CMK (cell line): ENCODE results near the gene POLR2C.
A peak's percentile ranks its signal among the peaks of the same experiment; 100 is the strongest.

ENCODE experiments used
- DNase-seq: peaks from one replicate; pipeline ENCODE4 v3.0.0-alpha.2; 2010; ENCODE audit warnings: low read depth

The POLR2C gene

DNA sequence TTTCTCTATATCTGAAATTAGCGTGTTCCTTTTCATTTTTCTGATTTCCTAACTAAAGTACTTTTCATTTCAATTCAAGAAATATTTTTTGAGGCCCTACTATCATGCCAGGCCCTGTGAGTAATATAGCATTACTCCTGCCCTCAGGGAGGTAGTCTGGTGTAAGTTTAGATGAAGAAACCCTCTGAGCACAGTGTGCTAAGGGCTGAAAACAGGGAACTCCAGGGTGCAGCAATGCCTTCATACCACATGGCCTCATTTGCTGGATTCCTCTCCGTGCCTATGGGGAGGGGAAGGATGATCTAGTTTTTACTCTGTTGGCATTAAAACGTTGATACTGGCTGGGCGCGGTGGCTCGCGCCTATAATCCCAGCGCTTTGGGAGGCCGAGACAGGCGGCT lies 10.5 kb upstream of the POLR2C start:
- DNase-seq: no peak

DNA sequence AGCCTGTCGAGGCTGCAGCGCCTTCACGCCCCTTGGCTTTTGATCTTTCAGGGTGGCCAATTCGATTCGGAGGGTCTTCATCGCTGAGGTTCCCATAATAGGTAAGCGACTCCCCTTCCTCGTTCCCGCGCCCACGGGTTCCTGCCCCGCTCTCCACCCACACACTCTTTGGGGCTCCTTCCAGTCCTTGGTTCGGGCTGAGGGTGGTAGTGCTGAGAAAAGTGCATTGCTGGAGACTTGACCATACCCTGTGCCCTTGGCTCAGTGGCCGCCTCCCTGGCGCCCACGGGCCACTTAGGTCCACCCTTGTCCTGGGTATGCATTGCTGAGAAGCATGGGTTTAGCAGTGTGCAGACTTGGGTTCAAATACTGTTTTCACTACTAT lies 491 bp downstream of the POLR2C start:
- no peak for DNase-seq

DNA sequence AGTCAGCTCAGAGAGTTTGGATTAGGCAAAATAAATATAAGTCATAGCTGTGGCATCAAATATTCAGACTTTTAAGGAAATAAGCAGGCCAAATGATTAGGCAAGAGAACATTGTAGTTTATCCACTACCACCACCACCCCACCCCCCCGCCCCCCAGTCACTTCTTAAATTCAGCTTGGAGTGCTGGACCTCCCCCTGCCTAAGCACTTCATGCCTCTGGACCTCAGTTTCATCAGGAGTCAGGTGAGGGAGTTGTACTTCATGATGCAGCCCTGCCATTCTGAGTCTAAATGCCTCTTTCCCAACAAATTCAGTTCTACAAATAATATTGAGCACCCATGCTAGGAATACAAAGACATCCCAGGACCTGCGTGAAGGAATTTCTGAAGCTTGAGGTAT lies 2.0 kb downstream of the POLR2C start:
- DNase-seq: no peak

GRCh38 chr16:57468346-57468745 lies 5.9 kb downstream of the POLR2C start:
- DNase-seq: no peak

DNA sequence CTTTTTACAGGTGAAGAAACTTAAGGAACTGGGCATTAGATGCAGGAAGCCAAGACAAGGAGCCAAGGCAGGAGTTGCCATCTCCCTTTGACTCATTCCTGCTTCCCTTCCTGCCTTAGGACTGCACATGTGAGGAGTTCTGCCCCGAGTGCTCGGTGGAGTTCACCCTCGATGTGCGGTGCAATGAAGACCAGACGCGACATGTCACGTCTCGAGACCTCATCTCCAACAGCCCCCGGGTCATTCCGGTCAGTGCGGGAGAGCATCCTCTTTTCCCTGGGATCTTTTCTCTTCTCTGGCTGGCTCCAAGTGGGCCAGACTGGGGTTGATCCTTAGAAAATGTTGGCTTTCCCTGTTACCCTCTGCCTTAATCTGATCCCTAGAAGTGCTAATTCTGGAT lies 6.6 kb downstream of the POLR2C start:
- DNase-seq: no peak

GRCh38 chr16:57469917-57470470 lies 7.5 kb downstream of the POLR2C start:
- DNase-seq: no peak

DNA sequence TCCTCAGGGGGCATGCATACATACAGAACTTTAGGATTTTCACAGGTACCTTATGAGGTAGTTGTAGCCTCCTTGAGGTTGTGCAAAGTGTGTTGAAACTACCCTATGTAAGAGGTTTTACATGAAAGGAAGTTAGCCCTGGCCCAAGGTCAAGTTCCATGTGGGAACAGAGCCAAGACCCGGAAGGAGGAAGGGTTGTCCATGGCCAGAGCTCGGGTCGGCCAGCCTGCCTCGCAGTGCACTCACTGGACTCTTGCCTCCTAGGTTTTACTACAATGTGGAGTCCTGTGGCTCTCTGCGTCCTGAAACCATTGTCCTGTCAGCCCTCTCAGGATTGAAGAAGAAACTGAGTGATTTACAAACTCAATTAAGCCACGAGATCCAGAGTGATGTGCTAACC lies 8.2 kb downstream of the POLR2C start:
- DNase-seq: no peak

DNA sequence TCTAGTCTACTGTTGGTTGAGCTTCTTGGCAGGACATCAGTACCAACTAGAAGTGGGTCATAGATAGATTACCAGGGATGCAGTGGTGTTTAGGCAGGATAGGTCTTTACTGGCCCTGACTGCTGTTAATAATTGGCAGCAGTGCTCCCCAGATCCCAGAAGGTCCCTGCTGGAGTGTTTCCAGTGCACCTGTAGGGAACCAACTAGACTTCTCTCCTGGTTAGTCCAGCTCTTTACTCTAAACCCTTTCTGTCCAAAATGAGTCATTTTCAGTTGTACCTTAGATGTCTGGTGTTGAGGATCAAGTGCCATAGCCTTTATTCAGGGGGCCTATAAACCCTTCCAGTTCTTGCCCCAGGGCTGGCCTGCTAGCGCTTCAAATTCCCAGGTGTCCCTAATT lies 8.7 kb downstream of the POLR2C start:
- no peak for DNase-seq

DNA sequence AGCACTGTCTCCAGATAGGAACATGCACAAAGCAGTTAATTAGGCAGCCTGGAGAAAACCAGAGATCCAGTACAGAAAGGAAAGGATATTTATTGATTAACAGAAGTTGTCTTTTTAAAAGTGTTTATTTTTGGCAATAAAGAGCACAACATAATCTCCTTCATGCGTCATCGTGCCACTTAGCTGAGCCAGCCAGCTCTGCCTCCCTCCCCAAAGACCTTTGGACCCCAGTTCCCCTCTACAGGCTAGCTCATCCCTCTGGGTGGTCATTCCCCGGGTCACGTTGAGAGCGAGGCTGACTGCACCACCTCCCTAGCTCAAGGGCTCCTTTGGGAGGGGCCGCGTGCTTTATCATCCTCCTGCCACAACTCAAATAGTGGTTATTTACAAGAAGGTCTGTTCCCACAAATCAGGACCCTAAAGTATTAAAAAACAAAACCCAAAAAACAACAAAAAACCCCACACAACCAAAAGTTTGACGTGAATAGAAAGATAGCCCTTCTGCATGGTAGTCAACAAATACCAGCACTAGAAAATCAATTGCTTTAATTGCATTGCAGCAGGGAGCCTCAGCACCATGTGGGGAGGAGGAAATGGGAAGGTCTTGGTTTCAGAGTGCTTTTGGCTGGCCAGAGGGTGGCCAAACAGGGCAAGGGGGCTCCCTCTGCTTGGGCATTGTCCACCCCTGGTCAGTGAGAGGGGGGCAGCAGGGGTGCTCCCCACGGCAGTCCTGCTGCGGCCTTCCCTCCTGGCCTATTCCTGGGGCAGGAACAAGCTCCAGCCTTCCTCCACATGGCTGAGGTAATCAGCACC lies 9.6 kb downstream of the POLR2C start:
- DNase-seq: no peak

DNA sequence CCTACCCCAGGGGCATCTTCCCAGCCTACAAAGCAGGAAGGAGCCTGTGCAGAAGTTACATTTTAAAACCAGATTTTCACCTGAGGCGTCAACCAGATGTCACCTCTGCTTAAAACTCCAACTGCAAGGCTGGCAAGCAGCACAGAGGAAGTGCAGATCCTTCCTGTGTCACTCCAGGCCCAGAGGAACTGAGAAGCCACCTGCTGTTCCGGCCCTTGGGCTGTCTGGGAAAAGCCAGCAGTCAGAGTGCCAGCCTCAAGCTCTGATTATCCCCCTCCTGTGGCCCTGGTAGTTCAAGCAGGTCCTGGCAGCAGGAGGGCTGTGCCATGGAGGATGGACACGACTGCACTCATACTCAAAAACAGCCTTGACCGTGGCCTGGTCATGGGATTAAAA lies 10.2 kb downstream of the POLR2C start:
- no peak for DNase-seq

GRCh38 chr16:57473176-57473840 lies 10.8 kb downstream of the POLR2C start:
- DNase-seq: no peak

DNA sequence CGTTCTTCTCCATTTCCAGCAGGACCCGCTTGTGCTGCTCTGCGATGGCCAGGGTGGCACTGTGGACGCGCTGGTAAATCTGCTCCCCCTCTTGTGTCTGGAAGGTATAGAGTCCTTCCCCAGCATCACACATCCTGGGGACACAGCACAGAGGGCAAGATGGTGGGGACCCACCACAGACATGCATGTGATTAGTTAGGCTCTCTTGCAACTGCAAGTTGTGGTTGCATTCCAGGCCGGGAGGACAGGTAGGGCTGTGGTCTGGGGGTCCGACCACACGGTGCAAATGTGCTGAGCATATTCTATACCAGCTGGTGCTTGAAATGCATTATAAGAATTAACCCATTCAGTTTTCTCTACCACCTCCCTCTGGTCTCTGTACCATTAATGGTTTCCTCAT lies 11.4 kb downstream of the POLR2C start:
- DNase-seq: no peak

- DNase-seq: no peak
These were observed 12.5 kb downstream of the POLR2C start for GRCh38 chr16:57474671-57475661.

GRCh38 chr16:57475711-57476339 lies 13.3 kb downstream of the POLR2C start:
- peak; percentile 94 for DNase-seq

GRCh38 chr16:57476546-57477410 lies 14.3 kb downstream of the POLR2C start:
- no peak for DNase-seq

DNA sequence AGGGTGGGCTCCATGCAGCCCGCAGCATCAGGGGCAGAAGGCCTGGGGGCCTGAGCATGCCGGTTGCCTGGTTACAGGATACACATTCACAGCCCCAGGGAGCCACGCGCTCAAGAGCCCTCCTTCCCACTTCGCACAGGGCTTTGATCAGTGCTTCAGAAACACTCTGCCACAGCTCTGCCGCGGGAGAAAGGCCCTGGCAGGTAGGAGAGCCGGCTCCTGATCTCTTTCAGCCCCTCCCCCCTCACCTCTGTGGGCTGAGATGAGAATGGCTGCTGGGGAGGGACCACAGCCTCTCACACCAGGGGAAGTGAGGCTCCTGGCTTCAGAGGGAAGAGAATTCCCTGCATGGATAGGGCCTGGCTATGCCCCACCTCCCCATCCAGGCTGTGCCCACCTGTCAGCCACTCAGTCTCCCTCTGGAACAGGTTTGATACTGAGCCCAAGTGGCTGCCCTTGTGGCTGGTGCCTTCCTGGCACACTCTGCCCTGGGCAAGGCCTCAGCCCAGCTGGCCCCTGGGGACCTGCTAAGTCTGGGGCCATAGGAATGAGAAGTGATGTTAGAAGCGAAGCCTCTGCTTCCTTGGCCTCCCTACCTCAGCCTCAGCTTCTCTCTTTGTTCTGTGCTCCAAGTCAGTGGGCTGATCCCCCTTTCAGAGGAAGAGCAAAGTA lies 15.2 kb downstream of the POLR2C start:
- no peak for DNase-seq

GRCh38 chr16:57478396-57479204 lies 16.1 kb downstream of the POLR2C start:
- DNase-seq: no peak

DNA sequence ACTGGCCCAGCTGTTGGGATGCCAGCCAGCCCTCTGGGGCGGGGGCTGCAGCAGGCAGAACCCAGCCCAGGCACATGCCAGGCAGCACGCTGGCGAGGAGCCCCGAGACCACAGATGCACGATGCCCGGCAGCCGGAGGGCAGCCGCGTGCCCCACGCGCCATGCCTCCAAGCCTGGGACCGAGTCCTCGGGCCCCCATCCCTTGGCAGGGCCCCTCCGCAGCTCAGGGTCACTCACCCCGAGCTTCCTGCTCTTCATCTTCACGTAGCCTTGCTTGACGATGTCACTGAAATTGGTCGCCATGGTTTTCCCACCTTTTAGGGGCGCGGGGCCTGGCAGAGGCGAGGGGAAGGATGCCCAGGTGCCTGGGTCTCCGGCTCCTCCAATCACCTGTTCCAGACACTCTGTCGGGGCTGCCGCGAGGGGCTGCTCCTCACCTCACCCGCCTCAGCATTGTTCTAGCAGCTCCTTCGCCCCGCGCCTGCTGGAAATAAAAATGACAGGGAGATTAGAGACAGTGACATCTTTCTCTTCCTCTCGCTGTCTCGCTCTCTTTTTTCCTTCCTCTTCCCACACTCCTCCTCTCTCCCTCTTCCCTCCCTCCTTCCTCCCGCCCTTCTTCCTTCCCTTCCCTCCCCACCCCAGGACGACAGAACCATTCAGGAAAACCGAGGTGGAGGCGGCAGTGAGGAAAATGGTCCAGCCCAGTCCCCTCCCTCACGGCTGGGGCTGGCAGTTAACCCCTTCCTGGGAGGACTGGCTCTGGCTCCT lies 16.9 kb downstream of the POLR2C start:
- DNase-seq: no peak
